HT1080 (cell line): ENCODE measurements around the gene CACNA1I. TPM values are rescaled to one million over a fixed set of nuclear protein-coding genes. Genes with fewer than 3 reads are reported as not detected.

Experiments
- DNase-seq: peaks from one replicate; pipeline ENCODE4 v3.0.0-alpha.2; 2015; ENCODE audit warnings: low read depth
- total RNA-seq: library from RNA; depleted of rRNA; stranded (reverse); fragments of >200 nt; shearing (Covaris generic); gene quantifications from 2 replicates; pipeline ENCODE4 v1.2.3, GENCODE V29; 2014

CACNA1I gene
- total RNA-seq, 1 experiment from 2014 or later = not detected

GRCh38 chr22:39689421-39689820 is 118.9 kb downstream of the CACNA1I start:
- no peak for DNase-seq

- no peak for DNase-seq
Measured at GRCh38 chr22:39690881-39691605, 120.5 kb downstream of the CACNA1I start.

DNA sequence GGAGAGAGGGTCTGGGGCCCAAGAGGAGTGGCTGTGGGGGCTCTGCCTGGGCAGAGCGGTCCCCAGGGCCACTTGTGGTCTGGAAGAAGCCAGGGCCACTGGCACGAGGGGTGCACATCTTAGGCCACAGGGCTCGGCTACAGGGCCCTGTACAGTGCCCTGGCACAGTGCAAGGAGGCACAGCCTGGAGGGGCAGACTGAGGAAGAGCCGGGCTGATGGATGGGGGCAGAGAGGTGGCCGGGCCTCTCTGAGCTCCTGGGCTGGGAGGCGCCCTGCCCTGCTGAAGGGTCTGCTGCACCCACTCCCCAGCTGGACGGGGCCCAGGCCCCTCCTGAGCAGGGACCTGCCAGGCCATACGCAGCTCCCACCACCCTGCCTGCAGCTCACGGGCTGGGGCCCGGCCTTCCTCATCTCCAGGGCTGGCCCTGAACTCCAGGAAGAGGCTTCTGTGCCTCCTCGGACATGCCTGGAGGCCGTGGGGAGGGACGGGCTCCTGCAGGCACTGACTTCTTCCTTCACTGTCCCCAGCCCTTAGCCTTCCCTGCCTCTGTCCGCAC is 123.5 kb downstream of the CACNA1I start:
- DNase-seq = no peak

- DNase-seq = no peak
Measured at GRCh38 chr22:39697790-39698430, 127.4 kb downstream of the CACNA1I start.

GRCh38 chr22:39699631-39700360 is 129.2 kb downstream of the CACNA1I start:
- no peak for DNase-seq

GRCh38 chr22:39700565-39700964 is 130.0 kb downstream of the CACNA1I start:
- no peak for DNase-seq

DNA sequence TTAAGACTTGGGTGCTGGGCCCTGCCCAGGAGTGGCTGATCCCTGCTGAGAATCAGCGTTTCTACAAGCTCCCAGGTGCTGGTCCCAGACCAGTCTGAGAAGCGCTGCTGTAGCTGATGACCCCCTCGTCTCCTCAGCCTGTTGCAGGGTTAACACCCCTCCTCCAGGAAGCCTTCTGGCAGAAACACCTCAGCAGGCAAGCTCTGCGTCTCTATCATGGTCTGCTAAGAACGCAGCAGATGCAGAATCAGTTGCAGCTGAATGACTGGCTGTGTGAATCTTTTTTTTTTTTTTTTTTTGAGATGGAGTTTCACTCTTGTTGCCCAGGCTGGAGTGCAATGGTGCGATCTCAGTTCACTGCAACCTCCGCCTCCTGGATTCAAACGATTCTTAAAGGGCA is 132.5 kb downstream of the CACNA1I start:
- DNase-seq = no peak

DNA sequence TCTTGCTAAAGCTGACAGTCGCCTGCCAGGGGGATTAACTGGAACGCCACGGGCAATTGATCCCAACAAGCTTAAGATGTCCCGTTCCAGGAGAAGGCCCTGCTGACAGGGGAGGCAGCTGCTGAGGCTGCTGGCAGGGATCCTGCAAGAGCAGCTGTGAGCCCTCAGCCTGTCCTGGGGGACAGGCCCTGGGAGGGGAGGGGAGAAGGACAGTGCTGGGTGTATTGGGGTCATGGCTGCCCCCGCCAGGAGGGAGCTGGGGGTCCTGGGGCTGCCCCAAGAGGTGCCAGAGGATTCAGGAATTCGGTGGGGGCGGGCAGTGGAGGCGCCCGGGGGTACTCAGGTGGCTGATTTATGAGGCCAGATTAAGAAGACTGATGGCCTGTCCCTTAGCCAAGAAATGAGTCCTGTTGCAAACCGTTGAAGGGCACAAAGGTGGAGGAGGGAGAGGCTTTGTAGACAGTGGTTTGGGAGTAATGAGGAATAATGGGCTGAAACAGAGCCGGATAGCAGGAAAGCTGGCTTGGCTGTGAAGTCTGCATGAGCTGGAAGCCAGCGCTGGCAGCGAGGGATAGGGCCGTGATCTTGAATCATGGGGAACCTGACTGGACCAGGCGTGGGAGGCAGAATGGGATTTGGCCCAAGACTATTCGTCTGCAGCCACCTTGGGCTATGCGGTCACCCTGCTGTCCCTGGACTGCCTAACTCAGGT is 133.5 kb downstream of the CACNA1I start:
- no peak for DNase-seq

DNA sequence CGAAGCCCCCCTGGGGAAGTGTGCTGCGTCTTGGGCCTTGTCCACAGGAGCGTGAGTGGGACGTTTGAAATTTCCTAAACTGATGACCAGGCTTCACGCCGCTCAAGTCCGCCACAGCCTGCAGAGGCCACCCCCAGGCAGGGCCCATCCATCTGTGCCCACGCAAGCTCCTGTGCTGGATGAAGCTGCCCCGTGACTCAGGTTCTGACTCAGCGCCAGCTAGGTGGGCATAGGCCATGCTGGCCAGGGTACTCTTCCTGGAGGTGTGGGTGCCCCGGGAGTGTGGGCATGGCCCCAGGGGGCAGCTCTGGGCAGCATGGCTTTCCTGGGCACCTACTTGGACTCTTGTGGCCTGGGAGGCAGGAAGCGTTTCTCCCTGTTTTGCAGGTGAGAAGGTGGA is 134.8 kb downstream of the CACNA1I start:
- DNase-seq = no peak

GRCh38 chr22:39706376-39707140 is 136.0 kb downstream of the CACNA1I start:
- DNase-seq = no peak

- DNase-seq = no peak
Measured at GRCh38 chr22:39707351-39707750, 136.8 kb downstream of the CACNA1I start.

DNA sequence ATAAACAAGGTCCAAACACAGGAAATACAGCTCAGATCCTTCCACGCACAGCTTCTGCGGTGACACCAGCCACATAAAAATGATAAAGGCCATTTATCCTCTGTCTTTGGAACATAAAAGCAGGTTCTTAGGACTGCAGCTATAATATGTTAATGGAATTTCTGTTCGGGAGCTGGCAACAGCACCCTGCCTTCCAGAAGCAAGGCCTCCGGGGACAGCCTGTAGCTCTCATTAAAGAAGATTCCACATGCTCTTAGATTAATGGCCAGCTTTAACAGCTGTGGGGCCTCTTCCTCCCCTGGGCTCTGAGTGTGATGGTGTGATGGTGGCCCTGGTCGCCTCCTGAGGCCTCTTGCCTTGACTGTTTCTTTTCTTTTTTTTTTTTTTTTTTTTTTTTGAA is 137.3 kb downstream of the CACNA1I start:
- no peak for DNase-seq

- DNase-seq = no peak
Measured at GRCh38 chr22:39710380-39711150, 140.0 kb downstream of the CACNA1I start.

- DNase-seq = no peak
Measured at GRCh38 chr22:39712081-39712480, 141.5 kb downstream of the CACNA1I start.

- DNase-seq = no peak
Measured at GRCh38 chr22:39712751-39713525, 142.4 kb downstream of the CACNA1I start.

DNA sequence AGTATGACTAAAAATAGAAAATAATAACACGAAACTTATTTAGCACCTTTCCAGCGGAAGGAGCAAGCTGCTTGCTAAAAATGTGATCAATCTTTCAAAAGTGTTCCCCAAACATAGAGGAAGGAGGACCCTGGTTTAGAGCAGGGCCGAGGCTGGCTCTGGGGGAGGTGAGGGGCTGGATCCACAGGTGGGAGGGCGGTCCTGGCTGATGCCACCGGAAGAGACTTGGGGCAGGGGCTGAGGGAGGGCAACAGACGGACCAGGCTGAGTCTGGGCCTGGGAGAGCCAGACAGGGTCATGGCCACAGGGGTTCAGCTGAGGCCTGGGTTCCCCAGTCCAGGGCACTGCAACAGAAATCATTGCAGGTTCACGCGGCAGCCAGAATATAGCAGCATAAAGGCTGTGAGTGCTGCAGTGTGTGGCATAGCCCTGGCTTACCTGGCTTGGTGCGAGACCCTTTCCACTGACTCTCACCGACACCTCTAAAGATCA is 143.3 kb downstream of the CACNA1I start:
- no peak for DNase-seq

GRCh38 chr22:39714321-39714720 is 143.8 kb downstream of the CACNA1I start:
- no peak for DNase-seq

DNA sequence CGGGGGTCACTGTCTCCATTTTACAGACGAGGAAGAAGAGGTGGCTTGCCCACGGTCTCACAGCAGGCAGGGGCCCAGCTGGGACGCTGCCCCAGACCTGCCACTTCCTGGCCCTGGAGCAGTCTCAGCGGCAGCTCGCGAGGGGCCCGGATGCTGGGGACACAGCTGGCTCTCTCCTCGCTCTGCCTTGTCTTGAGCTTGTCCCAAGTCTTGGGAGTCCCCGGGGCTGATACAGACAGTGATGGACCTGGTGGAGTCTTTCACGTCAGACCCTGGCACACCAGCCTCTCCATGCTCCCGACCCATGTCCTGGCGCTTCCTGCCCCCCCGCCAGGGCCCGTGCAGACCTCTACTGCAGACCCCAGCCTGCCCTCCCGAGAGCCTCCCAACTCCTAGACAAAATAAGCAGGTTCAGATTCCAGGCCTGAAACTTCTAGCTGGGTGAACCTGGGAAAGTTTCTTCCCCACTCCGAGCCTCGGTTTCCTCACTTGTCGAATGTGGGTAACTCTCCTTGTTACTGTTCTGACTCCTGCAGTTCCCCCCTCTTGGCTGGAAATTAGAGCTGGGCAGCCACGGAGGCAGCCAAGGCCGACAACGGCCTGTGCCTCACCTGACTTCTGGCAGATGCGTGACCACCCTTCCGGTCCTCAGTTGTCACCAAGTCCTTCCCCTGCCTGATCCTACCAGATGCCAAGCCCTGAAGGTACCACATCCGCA is 145.4 kb downstream of the CACNA1I start:
- DNase-seq = no peak
